Loucy (cell line): ENCODE data around the gene GALNT18.

Source experiments
- EZH2phosphoT487 ChIP-seq: fragments of 200-600 bp; IDR thresholded peaks from 2 replicates; pipeline ENCODE4 v1.6.1; 2018; ENCODE audit warnings: antibody characterized with exemption, mild to moderate bottlenecking, moderate library complexity, borderline replicate concordance
- TF ChIP-seq, protein P1 (sequence below): fragments of 200-600 bp; sonication (generic); conservative IDR thresholded peaks from 2 replicates; pipeline ENCODE4 v1.5.1; 2014; ENCODE audit warnings: mild to moderate bottlenecking, antibody characterized with exemption, low read length

DNA sequence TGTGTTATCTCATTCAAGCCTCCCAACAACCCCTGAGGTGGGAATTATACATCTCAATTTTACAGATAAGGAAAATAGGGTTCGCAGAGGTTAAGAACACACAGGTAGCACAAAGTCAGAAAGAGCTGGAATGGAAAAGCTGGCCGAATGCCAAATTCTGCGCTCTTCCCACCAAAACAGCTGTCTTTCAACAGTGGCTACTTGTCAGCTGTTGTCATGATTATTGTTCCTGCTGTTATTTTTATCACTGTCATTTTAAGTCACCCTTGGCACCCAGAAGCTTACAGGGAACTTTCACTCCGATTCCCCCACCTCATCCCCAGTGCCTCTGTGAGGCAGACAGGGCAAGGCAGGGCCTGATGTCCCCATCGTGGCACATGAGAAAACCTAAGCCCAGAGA is 194.3 kb downstream of the GALNT18 start:
- TF ChIP-seq, protein P1, sequence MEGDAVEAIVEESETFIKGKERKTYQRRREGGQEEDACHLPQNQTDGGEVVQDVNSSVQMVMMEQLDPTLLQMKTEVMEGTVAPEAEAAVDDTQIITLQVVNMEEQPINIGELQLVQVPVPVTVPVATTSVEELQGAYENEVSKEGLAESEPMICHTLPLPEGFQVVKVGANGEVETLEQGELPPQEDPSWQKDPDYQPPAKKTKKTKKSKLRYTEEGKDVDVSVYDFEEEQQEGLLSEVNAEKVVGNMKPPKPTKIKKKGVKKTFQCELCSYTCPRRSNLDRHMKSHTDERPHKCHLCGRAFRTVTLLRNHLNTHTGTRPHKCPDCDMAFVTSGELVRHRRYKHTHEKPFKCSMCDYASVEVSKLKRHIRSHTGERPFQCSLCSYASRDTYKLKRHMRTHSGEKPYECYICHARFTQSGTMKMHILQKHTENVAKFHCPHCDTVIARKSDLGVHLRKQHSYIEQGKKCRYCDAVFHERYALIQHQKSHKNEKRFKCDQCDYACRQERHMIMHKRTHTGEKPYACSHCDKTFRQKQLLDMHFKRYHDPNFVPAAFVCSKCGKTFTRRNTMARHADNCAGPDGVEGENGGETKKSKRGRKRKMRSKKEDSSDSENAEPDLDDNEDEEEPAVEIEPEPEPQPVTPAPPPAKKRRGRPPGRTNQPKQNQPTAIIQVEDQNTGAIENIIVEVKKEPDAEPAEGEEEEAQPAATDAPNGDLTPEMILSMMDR = no peak
- TF ChIP-seq EZH2phosphoT487 = no peak
